ENCODE data around the gene TMEM236.

DNA sequence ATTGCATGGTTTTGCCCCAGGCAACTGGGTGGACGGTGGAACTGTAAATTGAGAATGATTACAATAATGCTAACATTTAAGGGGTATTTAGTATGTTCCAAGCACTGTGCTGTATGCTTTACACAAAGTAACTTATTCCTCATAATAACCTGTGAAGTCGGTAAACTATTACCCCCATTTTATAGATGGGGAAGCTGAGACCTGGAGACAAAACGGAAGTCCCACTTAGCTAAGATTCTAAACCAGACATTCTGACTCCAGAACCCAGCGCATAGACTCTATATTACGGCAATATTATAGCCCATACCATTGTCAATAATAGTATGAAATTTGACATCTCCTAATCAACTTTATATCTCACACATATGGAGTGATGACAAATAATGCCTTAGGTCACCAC is 39.9 kb upstream of the TMEM236 start:
- TF ChIP-seq EZH2 (IDR thresholded peaks at IDR 0.05; ENCODE audit: low read length), result no peak
- TF ChIP-seq, protein P1, sequence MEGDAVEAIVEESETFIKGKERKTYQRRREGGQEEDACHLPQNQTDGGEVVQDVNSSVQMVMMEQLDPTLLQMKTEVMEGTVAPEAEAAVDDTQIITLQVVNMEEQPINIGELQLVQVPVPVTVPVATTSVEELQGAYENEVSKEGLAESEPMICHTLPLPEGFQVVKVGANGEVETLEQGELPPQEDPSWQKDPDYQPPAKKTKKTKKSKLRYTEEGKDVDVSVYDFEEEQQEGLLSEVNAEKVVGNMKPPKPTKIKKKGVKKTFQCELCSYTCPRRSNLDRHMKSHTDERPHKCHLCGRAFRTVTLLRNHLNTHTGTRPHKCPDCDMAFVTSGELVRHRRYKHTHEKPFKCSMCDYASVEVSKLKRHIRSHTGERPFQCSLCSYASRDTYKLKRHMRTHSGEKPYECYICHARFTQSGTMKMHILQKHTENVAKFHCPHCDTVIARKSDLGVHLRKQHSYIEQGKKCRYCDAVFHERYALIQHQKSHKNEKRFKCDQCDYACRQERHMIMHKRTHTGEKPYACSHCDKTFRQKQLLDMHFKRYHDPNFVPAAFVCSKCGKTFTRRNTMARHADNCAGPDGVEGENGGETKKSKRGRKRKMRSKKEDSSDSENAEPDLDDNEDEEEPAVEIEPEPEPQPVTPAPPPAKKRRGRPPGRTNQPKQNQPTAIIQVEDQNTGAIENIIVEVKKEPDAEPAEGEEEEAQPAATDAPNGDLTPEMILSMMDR (optimal IDR thresholded peaks at IDR 0.05 in 1 of 3, IDR thresholded peaks at IDR 0.05 in 1 of 3, conservative IDR thresholded peaks at IDR 0.05 in 1 of 3; ENCODE audit: extremely low read depth in 1 of 3, insufficient read depth in 2 of 3, low read length in 3 of 3), result no peak
